Measurements from ENCODE around the gene POC5.

The POC5 gene

DNA sequence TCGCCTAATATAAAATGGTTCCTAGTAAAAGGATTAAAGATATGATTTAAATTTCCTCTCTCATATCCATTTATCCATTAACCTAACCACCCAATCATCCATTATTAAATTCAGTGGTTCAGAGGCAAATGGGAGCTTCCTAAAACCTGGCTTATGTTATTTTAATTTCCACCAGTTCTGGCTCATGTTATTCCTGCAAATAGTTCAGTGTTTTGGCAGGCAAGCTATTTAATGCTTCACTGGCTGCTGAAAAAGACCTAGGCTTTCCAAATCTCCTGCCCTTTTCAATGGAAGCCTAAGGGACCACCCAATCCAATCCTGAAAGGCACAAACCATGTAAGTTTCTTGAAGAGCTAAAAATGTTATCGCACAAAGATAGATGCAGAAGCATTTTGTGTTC is 52.3 kb downstream of the POC5 start:
- DNase-seq (ENCODE audit: low read depth) = no peak
- TF ChIP-seq, protein P1, sequence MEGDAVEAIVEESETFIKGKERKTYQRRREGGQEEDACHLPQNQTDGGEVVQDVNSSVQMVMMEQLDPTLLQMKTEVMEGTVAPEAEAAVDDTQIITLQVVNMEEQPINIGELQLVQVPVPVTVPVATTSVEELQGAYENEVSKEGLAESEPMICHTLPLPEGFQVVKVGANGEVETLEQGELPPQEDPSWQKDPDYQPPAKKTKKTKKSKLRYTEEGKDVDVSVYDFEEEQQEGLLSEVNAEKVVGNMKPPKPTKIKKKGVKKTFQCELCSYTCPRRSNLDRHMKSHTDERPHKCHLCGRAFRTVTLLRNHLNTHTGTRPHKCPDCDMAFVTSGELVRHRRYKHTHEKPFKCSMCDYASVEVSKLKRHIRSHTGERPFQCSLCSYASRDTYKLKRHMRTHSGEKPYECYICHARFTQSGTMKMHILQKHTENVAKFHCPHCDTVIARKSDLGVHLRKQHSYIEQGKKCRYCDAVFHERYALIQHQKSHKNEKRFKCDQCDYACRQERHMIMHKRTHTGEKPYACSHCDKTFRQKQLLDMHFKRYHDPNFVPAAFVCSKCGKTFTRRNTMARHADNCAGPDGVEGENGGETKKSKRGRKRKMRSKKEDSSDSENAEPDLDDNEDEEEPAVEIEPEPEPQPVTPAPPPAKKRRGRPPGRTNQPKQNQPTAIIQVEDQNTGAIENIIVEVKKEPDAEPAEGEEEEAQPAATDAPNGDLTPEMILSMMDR (IDR thresholded peaks at IDR 0.05; ENCODE audit: control insufficient read depth, insufficient read depth, low read depth, low read length, missing control alignments) = no peak
- H3K4me3 ChIP-seq (ENCODE audit: control insufficient read depth, low read depth, low read length) = no peak overlapping the region

DNA sequence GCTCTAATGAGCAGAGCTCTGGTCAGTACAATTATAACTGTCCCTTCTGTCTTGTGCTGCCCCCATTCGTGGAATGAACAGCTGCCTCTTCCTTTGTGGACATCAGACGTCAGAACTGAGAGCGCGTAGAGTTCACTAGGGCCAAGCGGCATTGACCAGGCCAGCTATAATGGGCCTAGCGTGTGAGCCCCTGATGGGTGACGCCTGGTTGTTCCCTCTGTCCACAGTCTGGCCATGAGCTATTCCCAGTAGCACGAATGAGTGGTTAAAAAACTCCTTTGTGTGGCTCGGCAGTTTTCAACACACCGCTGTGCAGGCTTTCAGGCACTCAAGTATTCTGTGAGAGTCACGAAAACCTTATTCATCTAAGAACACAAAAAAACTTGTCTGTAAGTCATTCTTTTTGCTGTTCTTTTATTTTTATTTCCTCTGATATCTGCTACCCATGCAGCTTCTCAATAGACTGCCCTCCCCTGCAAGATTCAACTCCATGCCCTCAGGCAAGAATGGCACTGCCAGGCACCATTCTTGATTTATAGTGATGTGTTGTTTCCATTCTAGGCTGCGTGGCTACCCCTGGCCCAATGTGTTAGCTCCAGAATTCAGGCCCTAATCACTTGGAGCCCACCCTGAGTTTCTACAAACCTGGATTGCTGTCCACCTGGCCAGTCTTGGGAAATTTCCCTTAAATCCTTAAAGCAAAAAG is 53.5 kb downstream of the POC5 start:
- no peak overlapping the region for H3K4me3 ChIP-seq (ENCODE audit: control insufficient read depth, low read depth, low read length)
- TF ChIP-seq, protein P1 (IDR thresholded peaks at IDR 0.05; ENCODE audit: control insufficient read depth, insufficient read depth, low read depth, low read length, missing control alignments) = no peak
- DNase-seq (ENCODE audit: low read depth) = no peak

DNA sequence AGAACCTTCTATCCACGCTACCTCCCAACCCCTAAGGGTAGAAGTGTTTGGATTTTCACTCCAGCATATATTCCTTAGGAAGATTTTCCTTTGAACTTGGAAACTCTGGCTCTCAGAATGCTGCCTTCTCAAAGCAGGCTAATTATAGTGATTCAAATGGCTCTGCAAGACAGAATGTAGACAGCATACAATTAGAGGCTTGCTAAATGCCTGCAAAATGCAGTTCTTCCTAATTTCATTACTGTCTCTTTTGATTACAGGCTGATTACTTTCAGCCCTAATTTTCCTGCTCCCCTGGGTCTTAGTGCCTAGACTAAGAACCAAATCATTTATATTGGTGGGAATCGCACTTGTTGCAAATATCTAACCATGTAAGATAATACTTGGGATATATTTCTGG is 55.2 kb downstream of the POC5 start:
- TF ChIP-seq, protein P1 (IDR thresholded peaks at IDR 0.05; ENCODE audit: control insufficient read depth, insufficient read depth, low read depth, low read length, missing control alignments) = no peak
- no peak overlapping the region for H3K4me3 ChIP-seq (ENCODE audit: control insufficient read depth, low read depth, low read length)
- no peak for DNase-seq (ENCODE audit: low read depth)

DNA sequence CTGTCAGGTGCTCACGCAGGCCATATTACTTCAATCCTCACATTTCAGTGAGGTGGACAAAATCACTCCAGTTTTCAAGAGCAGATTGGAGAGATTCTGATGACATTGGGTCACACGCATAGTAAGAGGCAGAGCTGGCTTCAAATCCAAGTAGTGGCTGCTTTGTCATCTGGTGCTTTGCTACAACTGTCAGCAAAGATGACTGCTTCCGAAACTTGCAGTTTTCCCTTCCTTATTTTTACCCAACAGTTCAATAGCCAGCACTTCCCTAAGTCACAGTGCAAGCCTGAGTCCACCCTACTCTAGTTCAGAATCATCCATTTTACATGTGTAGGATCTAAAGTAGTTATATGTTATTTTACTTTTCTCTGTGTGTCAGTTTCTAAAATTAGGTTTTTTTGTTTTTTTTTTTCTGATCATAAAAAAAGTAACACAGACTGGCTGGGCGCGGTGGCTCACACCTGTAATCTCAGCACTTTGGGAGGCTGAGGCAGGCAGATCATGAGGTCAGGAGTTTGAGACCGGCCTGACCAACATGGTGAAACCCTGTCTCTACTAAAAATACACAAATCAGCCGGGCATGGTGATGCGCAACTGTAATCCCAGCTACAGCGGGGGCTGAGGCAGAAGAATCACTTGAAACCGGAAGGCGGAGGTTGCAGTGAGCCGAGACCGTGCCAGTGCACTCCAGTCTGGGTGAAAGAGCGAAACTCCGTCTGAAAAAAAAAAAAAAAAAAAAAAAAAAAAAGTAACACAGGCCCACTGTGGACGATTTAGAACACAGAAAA is 56.4 kb downstream of the POC5 start:
- DNase-seq (ENCODE audit: low read depth) = no peak
- TF ChIP-seq, protein P1 (IDR thresholded peaks at IDR 0.05; ENCODE audit: control insufficient read depth, insufficient read depth, low read depth, low read length, missing control alignments) = no peak
- H3K4me3 ChIP-seq (ENCODE audit: control insufficient read depth, low read depth, low read length) = no peak overlapping the region

DNA sequence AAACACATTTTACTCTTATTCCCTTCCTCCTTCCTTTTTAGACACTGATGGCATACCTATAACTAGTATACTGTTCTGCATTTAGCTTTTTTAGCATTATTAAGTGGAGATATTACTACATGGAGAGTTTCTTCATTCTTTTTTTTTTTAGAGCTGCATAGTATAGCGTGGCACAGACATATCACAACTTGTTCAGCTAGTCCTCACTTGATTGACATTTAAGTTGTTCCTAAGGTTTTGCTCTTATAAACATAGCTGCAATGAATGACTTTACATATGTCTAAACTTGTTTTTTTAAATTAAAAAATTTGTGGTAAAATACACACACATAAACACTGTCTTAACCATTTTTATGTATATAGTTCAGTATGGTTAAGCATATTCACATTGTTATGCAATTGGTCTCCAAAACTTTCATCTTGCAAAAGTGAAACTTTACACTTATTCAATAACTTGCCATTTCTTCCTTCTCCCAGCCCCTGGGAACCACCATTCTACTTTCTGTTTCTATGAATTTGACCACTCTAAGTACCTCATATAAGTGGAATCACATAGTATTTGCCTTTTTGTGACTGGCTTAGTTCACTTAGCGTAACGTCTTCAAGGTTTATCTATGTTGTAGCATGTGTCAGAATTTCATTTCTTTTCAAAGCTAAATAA is 57.3 kb downstream of the POC5 start:
- no peak overlapping the region for H3K4me3 ChIP-seq (ENCODE audit: control insufficient read depth, low read depth, low read length)
- TF ChIP-seq, protein P1 (IDR thresholded peaks at IDR 0.05; ENCODE audit: control insufficient read depth, insufficient read depth, low read depth, low read length, missing control alignments) = no peak
- DNase-seq (ENCODE audit: low read depth) = no peak

DNA sequence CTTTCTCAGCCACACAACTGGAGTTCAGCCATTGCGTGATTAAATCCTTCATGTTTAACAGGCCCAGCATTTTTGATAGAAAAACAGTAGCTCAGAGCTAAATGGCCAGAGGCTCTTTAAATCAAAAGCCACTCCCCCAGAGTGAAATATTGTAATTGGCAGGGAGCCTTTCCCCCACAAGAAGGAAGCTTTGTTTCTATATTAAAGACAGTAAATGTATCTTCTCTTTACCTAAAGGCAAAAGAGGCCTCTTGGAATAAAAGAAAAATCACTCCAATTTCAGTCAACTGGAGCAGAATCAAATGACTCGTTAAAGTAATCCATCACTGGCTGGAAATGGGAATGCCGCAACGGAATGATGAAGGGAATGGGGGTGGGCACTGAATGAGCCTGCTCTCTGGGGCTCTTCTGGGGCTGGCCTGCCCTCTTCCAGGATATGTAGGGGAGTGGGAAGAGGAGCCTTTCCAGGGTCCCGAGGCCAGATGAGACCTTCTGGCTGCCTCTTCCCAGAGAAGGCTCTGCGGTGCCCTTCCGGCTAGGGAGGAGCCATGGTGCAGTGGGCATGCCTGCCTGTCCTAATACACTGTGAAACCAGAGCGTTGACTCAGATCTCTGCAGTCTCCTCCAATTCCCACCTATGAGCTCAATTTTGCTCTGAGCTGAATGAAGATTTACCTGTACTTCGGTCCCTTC is 60.8 kb downstream of the POC5 start:
- peak; percentile 25 for DNase-seq (ENCODE audit: low read depth)
- TF ChIP-seq, protein P1 (IDR thresholded peaks at IDR 0.05; ENCODE audit: control insufficient read depth, insufficient read depth, low read depth, low read length, missing control alignments) = no peak
- H3K4me3 ChIP-seq (ENCODE audit: control insufficient read depth, low read depth, low read length) = peak overlapping the region; percentile 65

All from AG09309 (cell line).